ENCODE measurements around the gene TRMT44.

TRMT44 gene

DNA sequence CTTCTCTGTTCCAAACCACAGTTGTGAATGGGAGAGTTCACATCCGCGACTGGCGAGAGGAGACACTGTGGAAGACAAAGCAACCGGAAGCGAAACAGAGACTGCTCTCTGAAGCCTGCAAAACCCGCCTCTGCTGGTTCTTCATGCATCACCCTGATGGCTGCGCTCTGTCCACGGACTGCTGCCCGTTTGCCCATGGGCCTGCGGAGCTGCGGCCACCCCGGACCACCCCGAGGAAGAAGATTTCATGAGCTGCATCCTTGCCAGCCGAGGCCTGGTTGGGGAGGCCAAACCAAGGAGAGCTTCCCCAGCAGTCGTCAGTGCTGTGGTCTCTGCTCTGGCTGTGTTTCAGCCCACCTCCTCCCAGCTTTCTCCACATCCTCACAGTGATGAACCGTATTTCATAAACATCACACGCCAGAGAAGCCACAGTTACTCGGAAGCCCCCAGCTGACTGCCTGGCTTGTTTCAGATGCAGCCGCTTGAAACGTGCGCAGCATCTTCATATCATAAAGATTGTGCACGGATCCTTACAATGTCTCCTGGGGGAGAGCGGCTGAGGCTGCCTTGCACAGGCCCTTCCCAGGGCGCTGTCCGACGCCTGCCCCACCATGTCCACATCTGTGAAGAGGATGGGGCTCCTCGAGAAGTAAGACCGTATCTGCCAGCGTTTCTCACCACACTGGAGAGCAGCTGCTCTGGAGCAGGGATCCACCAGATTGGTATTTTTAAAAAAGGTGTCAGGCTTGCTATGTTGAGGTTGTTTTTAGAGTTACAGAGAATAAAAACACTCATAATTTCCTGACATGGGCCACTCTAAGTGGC lies 35.4 kb downstream of the TRMT44 start:
- ChIA-PET CTCF (interaction anchor here (0.7 kb wide), 1 partner anchor 22 kb away, joined by 3 read pairs; no protein-coding TSS in a partner anchor), POLR2A (no interaction called here)
- no peak for DNase-seq
- 97% methylated on average over 29 of the region's 29 CpGs for WGBS (ENCODE audit: insufficient coverage)
- Histone ChIP-seq H3K4me1 (ENCODE audit: control extremely low read depth in 1 of 4, control insufficient read depth in 4 of 4, insufficient read depth in 4 of 4, low read length in 3 of 4) (no peaks in the 10 kb centered on the region), H3K36me3 (ENCODE audit: control insufficient read depth in 4 of 4, insufficient read depth in 4 of 4, low read length in 3 of 4) (peaks cover 0 to 48% (median 23%) of the 10 kb centered on the region in 4 experiments), H3K27me3 (replicated peaks in 2 of 5; ENCODE audit: control insufficient read depth in 4 of 5, insufficient read depth in 5 of 5, low read length in 4 of 5) (no peaks in the 10 kb centered on the region), H3K4me3 (ENCODE audit: control insufficient read depth in 1 of 7, extremely low read depth in 1 of 7, insufficient read depth in 4 of 7, low read depth in 2 of 7, low read length in 6 of 7) (no peak overlapping the region), H3K27ac (ENCODE audit: insufficient read depth in 1 of 2, low read depth in 1 of 2, low read length in 2 of 2, poor library complexity in 1 of 2, severe bottlenecking in 2 of 2) (no peak overlapping the region), H3K9me3 (ENCODE audit: control extremely low read depth in 1 of 5, control insufficient read depth in 4 of 5, insufficient read depth in 2 of 5, low read depth in 1 of 5, low read length in 4 of 5) (no peaks in the 10 kb centered on the region)

DNA sequence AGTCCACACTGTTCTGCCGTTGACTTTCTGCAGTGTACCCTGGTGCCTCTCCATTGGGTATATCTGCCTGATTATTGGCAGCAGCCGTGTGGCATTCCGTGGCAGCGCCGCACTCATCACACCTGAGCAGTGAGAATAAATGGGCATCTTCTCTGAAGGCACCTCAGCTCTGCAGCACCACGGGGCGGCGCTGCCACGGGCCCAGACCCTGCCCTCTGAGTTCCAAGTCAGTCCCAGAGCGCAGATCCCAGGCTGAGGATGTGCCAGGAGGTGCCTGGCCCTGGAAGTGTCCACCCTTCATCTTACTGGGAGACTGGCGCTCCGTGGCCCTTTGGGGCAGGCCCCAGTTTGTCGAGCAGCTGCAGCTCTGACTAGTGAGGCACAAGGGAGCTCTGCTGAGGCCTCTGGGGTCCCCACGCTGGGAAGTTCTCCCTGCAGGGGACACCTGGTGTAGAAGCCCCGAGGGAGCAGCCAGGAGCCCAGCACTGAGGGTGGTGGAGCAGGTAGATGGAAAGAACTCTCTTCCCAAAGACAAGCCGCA lies 36.6 kb downstream of the TRMT44 start:
- WGBS (ENCODE audit: insufficient coverage): 93% methylated on average over 14 of the region's 16 CpGs
- CTCF ChIA-PET: interaction anchor here (1.1 kb wide), 1 partner anchor 90 kb away, joined by 3 read pairs; no protein-coding TSS in a partner anchor
- no peak for DNase-seq

DNA sequence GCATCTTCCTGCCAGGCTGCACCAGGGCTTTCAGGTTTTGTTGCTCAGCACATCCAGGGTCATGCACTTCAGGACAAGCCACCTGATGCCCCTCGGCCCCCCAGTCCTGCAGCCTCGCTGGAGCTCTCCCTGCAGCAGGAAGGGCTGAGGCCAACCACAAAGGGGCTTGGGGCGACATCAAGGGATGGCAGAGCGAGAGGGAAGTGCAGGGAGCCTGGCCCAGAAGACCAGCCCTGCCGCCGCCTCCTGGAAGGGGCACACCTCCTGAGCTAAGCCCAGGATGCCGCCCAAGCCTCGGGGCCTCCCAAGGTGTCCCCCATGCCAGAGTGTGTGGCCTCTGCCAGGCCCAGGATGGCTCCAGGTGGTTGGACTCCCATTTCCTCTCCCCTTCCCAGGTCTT lies 37.1 kb downstream of the TRMT44 start:
- POLR2A ChIA-PET: interaction anchor here (1.0 kb wide), 1 partner anchor 11 kb away, joined by 3 read pairs; no protein-coding TSS in a partner anchor

More for the DNA sequence above, 36.6 kb downstream of the TRMT44 start:
- no peaks in the 10 kb centered on the region for H3K4me1 ChIP-seq (ENCODE audit: control extremely low read depth in 1 of 4, control insufficient read depth in 4 of 4, insufficient read depth in 4 of 4, low read length in 3 of 4)
- H3K27ac ChIP-seq (ENCODE audit: insufficient read depth in 1 of 2, low read depth in 1 of 2, low read length in 2 of 2, poor library complexity in 1 of 2, severe bottlenecking in 2 of 2): no peak overlapping the region
- no peaks in the 10 kb centered on the region for H3K27me3 ChIP-seq (replicated peaks in 2 of 5; ENCODE audit: control insufficient read depth in 4 of 5, insufficient read depth in 5 of 5, low read length in 4 of 5)
- POLR2A ChIA-PET: interaction anchor here (1.0 kb wide), 1 partner anchor 11 kb away, joined by 3 read pairs; no protein-coding TSS in a partner anchor
- H3K9me3 ChIP-seq (ENCODE audit: control extremely low read depth in 1 of 5, control insufficient read depth in 4 of 5, insufficient read depth in 2 of 5, low read depth in 1 of 5, low read length in 4 of 5): no peaks in the 10 kb centered on the region
- no peak overlapping the region for H3K4me3 ChIP-seq (ENCODE audit: control insufficient read depth in 1 of 7, extremely low read depth in 1 of 7, insufficient read depth in 4 of 7, low read depth in 2 of 7, low read length in 6 of 7)
- peaks cover 0 to 39% (median 19%) of the 10 kb centered on the region in 4 experiments for H3K36me3 ChIP-seq (ENCODE audit: control insufficient read depth in 4 of 4, insufficient read depth in 4 of 4, low read length in 3 of 4)

DNA sequence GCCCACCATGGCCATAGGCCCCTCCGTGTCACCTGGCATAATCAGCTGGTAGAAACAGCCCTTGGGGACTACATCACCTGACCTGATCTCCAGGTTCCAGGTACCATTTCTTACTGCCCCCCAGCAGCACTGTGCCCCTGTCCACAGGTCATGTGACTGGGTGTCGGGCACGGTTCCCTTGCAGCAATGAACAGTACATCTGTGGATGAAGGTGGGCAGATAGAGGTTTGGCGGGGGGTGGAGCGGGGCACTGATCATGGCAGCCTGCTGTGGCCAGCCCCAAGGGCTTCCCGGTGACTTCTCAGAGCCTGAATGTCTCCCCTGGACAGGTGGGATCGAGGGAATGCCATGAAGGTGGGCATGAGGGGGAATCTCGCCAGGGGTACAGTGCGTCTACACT lies 37.8 kb downstream of the TRMT44 start:
- Histone ChIP-seq H3K4me1 (ENCODE audit: control extremely low read depth in 1 of 4, control insufficient read depth in 4 of 4, insufficient read depth in 4 of 4, low read length in 3 of 4) (no peaks in the 10 kb centered on the region), H3K4me3 (ENCODE audit: control insufficient read depth in 1 of 7, extremely low read depth in 1 of 7, insufficient read depth in 4 of 7, low read depth in 2 of 7, low read length in 6 of 7) (no peak overlapping the region), H3K27me3 (replicated peaks in 2 of 5; ENCODE audit: control insufficient read depth in 4 of 5, insufficient read depth in 5 of 5, low read length in 4 of 5) (no peaks in the 10 kb centered on the region), H3K27ac (ENCODE audit: insufficient read depth in 1 of 2, low read depth in 1 of 2, low read length in 2 of 2, poor library complexity in 1 of 2, severe bottlenecking in 2 of 2) (no peak overlapping the region), H3K9me3 (ENCODE audit: control extremely low read depth in 1 of 5, control insufficient read depth in 4 of 5, insufficient read depth in 2 of 5, low read depth in 1 of 5, low read length in 4 of 5) (no peaks in the 10 kb centered on the region), H3K36me3 (ENCODE audit: control insufficient read depth in 4 of 4, insufficient read depth in 4 of 4, low read length in 3 of 4) (peaks cover 0 to 35% (median 17%) of the 10 kb centered on the region in 4 experiments)
- no peak for DNase-seq
- ChIA-PET CTCF (interaction anchor here (1.6 kb wide), 1 partner anchor 9 kb away, joined by 3 read pairs; no protein-coding TSS in a partner anchor), POLR2A (interaction anchor here (1.0 kb wide), 1 partner anchor 12 kb away, joined by 3 read pairs; no protein-coding TSS in a partner anchor)
- WGBS (ENCODE audit: insufficient coverage): 100% methylated on average over 7 of the region's 9 CpGs

More for the DNA sequence above, 37.1 kb downstream of the TRMT44 start:
- WGBS (ENCODE audit: insufficient coverage): 71% methylated on average over 7 of the region's 8 CpGs
- DNase-seq: no peak
- peaks cover 0 to 37% (median 17%) of the 10 kb centered on the region in 4 experiments for H3K36me3 ChIP-seq (ENCODE audit: control insufficient read depth in 4 of 4, insufficient read depth in 4 of 4, low read length in 3 of 4)
- no peak overlapping the region for H3K4me3 ChIP-seq (ENCODE audit: control insufficient read depth in 1 of 7, extremely low read depth in 1 of 7, insufficient read depth in 4 of 7, low read depth in 2 of 7, low read length in 6 of 7)
- no peaks in the 10 kb centered on the region for H3K4me1 ChIP-seq (ENCODE audit: control extremely low read depth in 1 of 4, control insufficient read depth in 4 of 4, insufficient read depth in 4 of 4, low read length in 3 of 4)
- no peaks in the 10 kb centered on the region for H3K27me3 ChIP-seq (replicated peaks in 2 of 5; ENCODE audit: control insufficient read depth in 4 of 5, insufficient read depth in 5 of 5, low read length in 4 of 5)
- no peak overlapping the region for H3K27ac ChIP-seq (ENCODE audit: insufficient read depth in 1 of 2, low read depth in 1 of 2, low read length in 2 of 2, poor library complexity in 1 of 2, severe bottlenecking in 2 of 2)
- H3K9me3 ChIP-seq (ENCODE audit: control extremely low read depth in 1 of 5, control insufficient read depth in 4 of 5, insufficient read depth in 2 of 5, low read depth in 1 of 5, low read length in 4 of 5): no peaks in the 10 kb centered on the region
- CTCF ChIA-PET: interaction anchor here (1.1 to 1.6 kb wide), 2 partner anchors 9 to 90 kb away, joined by 3 read pairs; no protein-coding TSS in a partner anchor

DNA sequence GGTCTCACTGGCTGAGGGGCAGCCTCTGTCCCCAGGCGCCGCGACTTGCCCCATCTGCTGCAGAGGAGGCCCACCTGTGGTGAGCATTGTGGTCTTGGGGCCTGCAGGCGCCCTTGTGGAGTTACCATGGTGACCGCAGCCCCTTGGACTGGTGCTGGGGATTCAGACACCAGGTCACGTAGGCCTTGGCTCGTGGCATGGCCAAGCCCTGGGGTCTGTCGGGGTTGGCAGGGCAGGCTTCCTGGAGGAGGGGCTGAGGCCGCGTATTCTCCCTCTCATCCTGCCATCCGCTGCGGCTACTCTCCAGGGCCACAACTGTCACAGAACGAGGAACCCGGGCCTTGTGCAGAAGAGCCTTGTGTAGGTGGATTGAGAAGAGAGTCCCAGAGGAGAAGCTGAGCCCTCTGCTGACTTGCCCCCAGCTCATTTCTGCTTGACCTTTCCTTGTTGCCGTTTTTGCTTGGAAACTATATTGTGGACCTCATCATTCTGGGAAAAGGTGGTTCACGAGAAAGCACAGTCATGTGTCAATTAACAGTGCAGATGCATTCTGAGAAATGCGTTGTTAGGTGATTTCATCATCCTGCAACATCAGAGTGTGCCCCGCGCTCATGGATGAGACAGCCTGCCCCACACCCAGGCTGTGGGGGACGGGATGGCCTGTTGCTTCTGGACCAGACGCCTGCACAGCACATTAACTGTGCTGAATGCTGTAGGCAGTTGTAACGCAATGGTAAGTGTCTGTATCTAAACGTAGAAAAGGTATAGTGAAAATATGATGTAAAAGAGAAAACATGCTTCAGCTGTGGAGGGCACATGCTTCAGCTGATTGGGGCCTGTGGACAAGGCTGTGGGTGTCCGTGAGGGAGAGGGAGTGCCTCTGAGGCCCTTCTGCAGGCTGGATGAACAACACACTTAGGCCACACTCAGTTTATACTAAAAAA lies 38.5 kb downstream of the TRMT44 start:
- CTCF ChIA-PET: interaction anchor here (1.6 kb wide), 1 partner anchor 10 kb away, joined by 3 read pairs; no protein-coding TSS in a partner anchor
- H3K36me3 ChIP-seq (ENCODE audit: control insufficient read depth in 4 of 4, insufficient read depth in 4 of 4, low read length in 3 of 4): peaks cover 0 to 35% (median 17%) of the 10 kb centered on the region in 4 experiments
- no peaks in the 10 kb centered on the region for H3K27me3 ChIP-seq (replicated peaks in 2 of 5; ENCODE audit: control insufficient read depth in 4 of 5, insufficient read depth in 5 of 5, low read length in 4 of 5)
- H3K27ac ChIP-seq (ENCODE audit: insufficient read depth in 1 of 2, low read depth in 1 of 2, low read length in 2 of 2, poor library complexity in 1 of 2, severe bottlenecking in 2 of 2): no peak overlapping the region
- H3K4me1 ChIP-seq (ENCODE audit: control extremely low read depth in 1 of 4, control insufficient read depth in 4 of 4, insufficient read depth in 4 of 4, low read length in 3 of 4): no peaks in the 10 kb centered on the region
- WGBS (ENCODE audit: insufficient coverage): 97% methylated on average over 21 of the region's 24 CpGs
- POLR2A ChIA-PET: no interaction called here
- H3K9me3 ChIP-seq (ENCODE audit: control extremely low read depth in 1 of 5, control insufficient read depth in 4 of 5, insufficient read depth in 2 of 5, low read depth in 1 of 5, low read length in 4 of 5): no peaks in the 10 kb centered on the region
- H3K4me3 ChIP-seq (ENCODE audit: control insufficient read depth in 1 of 7, extremely low read depth in 1 of 7, insufficient read depth in 4 of 7, low read depth in 2 of 7, low read length in 6 of 7): no peak overlapping the region
- no peak for DNase-seq

- H3K27ac ChIP-seq (ENCODE audit: insufficient read depth in 1 of 2, low read depth in 1 of 2, low read length in 2 of 2, poor library complexity in 1 of 2, severe bottlenecking in 2 of 2): no peak overlapping the region
- peaks cover 0 to 30% (median 17%) of the 10 kb centered on the region in 4 experiments for H3K36me3 ChIP-seq (ENCODE audit: control insufficient read depth in 4 of 4, insufficient read depth in 4 of 4, low read length in 3 of 4)
- 98% methylated on average over 6 of the region's 11 CpGs for WGBS (ENCODE audit: insufficient coverage)
- H3K4me3 ChIP-seq (ENCODE audit: control insufficient read depth in 1 of 7, extremely low read depth in 1 of 7, insufficient read depth in 4 of 7, low read depth in 2 of 7, low read length in 6 of 7): no peak overlapping the region
- no peaks in the 10 kb centered on the region for H3K27me3 ChIP-seq (replicated peaks in 2 of 5; ENCODE audit: control insufficient read depth in 4 of 5, insufficient read depth in 5 of 5, low read length in 4 of 5)
- no peak for DNase-seq
- ChIA-PET POLR2A (no interaction called here), CTCF (no interaction called here)
- H3K9me3 ChIP-seq (ENCODE audit: control extremely low read depth in 1 of 5, control insufficient read depth in 4 of 5, insufficient read depth in 2 of 5, low read depth in 1 of 5, low read length in 4 of 5): no peaks in the 10 kb centered on the region
- H3K4me1 ChIP-seq (ENCODE audit: control extremely low read depth in 1 of 4, control insufficient read depth in 4 of 4, insufficient read depth in 4 of 4, low read length in 3 of 4): no peaks in the 10 kb centered on the region
Observed at GRCh38 chr4:8480221-8480620, 39.6 kb downstream of the TRMT44 start.
